ENCODE results near the gene CLCN1. TPM values are rescaled to one million over a fixed set of nuclear protein-coding genes. Genes with fewer than 3 reads are reported as not detected.

Gene CLCN1
- polyA plus RNA-seq, 2 of the 4 experiments (the other 2 are of a cell fraction): 0.08 TPM; not detected in 1

DNA sequence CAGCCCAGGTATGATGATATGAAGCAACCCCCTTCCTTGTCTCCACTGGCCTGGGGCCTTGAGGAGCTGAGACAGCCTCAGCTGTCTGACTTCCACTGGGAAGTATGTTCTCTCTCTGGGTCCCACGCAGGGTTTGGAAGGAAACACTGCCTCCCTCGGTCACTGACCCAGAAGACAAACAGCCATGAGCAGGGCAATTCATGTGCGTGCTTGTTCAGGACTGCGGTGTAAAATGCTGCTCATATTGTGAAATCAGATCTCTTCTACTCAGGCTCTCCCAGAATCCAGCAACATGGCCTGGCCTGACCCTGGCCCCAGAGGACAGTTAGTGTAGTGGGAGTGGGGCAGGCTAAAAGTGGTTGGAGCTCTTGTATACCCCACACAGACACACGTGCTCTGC, 2.8 kb downstream of the CLCN1 start (continued):
- TF ChIP-seq, protein P1, sequence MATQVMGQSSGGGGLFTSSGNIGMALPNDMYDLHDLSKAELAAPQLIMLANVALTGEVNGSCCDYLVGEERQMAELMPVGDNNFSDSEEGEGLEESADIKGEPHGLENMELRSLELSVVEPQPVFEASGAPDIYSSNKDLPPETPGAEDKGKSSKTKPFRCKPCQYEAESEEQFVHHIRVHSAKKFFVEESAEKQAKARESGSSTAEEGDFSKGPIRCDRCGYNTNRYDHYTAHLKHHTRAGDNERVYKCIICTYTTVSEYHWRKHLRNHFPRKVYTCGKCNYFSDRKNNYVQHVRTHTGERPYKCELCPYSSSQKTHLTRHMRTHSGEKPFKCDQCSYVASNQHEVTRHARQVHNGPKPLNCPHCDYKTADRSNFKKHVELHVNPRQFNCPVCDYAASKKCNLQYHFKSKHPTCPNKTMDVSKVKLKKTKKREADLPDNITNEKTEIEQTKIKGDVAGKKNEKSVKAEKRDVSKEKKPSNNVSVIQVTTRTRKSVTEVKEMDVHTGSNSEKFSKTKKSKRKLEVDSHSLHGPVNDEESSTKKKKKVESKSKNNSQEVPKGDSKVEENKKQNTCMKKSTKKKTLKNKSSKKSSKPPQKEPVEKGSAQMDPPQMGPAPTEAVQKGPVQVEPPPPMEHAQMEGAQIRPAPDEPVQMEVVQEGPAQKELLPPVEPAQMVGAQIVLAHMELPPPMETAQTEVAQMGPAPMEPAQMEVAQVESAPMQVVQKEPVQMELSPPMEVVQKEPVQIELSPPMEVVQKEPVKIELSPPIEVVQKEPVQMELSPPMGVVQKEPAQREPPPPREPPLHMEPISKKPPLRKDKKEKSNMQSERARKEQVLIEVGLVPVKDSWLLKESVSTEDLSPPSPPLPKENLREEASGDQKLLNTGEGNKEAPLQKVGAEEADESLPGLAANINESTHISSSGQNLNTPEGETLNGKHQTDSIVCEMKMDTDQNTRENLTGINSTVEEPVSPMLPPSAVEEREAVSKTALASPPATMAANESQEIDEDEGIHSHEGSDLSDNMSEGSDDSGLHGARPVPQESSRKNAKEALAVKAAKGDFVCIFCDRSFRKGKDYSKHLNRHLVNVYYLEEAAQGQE (IDR thresholded peaks at IDR 0.05): no peak
- TF ChIP-seq, protein P2, sequence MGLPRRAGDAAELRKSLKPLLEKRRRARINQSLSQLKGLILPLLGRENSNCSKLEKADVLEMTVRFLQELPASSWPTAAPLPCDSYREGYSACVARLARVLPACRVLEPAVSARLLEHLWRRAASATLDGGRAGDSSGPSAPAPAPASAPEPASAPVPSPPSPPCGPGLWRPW (IDR thresholded peaks at IDR 0.05): no peak

DNA sequence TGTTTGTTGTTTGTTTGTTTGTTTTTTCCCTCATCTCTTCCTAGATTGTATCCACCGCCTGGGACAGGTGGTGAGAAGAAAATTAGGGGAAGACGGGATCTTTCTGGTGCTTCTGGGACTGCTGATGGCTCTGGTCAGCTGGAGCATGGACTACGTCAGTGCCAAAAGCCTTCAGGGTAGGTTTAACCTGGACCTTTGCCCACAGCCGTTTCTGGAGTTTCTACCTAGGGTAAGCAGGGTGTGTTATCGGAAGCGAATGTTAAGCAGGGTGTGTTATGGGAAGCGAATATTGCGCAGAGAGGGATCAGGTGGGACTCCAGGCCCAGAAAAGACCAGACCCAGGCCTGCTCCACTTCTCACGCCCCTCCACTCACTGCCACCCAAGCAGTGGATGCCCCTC, 4.7 kb downstream of the CLCN1 start:
- DNase-seq (ENCODE audit: low read depth in 1 of 2, low spot score in 1 of 2) (no peak), FAIRE-seq (no peak), ATAC-seq (no peak)
- 63% methylated on average over 9 of the region's 9 CpGs for WGBS (ENCODE audit: missing lambda C conversion rate)
- Histone ChIP-seq H3K9me3 (no peaks in the 10 kb centered on the region), H3K4me3 (no peak overlapping the region), H3K4me2 (no peak overlapping the region), H3K4me1 (peaks cover 22% of the 10 kb centered on the region), H3K27ac (no peak overlapping the region)
- ChIA-PET CTCF (no interaction called here), POLR2A (no interaction called here)
- TF ChIP-seq, protein P3, sequence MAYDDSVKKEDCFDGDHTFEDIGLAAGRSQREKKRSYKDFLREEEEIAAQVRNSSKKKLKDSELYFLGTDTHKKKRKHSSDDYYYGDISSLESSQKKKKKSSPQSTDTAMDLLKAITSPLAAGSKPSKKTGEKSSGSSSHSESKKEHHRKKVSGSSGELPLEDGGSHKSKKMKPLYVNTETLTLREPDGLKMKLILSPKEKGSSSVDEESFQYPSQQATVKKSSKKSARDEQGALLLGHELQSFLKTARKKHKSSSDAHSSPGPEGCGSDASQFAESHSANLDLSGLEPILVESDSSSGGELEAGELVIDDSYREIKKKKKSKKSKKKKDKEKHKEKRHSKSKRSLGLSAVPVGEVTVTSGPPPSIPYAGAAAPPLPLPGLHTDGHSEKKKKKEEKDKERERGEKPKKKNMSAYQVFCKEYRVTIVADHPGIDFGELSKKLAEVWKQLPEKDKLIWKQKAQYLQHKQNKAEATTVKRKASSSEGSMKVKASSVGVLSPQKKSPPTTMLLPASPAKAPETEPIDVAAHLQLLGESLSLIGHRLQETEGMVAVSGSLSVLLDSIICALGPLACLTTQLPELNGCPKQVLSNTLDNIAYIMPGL (CRISPR knock-in tag; IDR thresholded peaks at IDR 0.05; ENCODE audit: borderline replicate concordance): no peak
- no peak for TF ChIP-seq ZSCAN20 (CRISPR knock-in tag; IDR thresholded peaks at IDR 0.05)
- TF ChIP-seq FOXS1 (CRISPR knock-in tag; IDR thresholded peaks at IDR 0.05): no peak
- no peak for TF ChIP-seq RARB (CRISPR knock-in tag; IDR thresholded peaks at IDR 0.05)
- TF ChIP-seq ESRRA (IDR thresholded peaks at IDR 0.05; ENCODE audit: borderline replicate concordance, low read length): no peak

DNA sequence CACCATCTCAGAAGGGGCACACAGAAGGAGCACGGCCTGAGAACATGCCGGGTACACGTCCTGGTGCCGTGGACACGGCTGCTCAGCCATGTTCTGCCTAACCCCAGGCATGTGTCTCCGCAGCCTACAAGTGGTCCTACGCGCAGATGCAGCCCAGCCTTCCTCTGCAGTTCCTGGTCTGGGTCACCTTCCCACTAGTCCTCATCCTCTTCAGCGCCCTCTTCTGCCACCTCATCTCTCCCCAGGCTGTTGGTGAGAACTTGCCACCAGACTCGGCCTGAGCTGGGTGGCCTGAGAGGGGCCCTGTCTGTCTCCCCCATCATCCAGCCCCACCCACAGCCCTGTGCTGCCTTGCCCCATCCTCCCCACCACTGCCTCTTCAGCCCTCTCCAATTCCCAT, 5.3 kb downstream of the CLCN1 start:
- no peak for DNase-seq (ENCODE audit: low read depth in 1 of 2, low spot score in 1 of 2)
- Histone ChIP-seq H3K4me1 (peaks cover 23% of the 10 kb centered on the region), H3K9me3 (no peaks in the 10 kb centered on the region), H3K27ac (no peak overlapping the region), H3K4me3 (no peak overlapping the region), H3K4me2 (no peak overlapping the region)
- POLR2A ChIA-PET: no interaction called here
- no peak for FAIRE-seq
- TF ChIP-seq CHD2 (IDR thresholded peaks at IDR 0.05; ENCODE audit: low read length, partially characterized antibody): no peak
- CTCF ChIA-PET: interaction anchor here (0.7 to 1.6 kb wide), 4 partner anchors 59 to 97 kb away, joined by 3 to 10 read pairs (median 4); no protein-coding TSS in a partner anchor
- 94% methylated on average over 10 of the region's 10 CpGs for WGBS (ENCODE audit: missing lambda C conversion rate)
- peak; percentile 15 to 31; a peak in 2 of 6 replicates for ATAC-seq

DNA sequence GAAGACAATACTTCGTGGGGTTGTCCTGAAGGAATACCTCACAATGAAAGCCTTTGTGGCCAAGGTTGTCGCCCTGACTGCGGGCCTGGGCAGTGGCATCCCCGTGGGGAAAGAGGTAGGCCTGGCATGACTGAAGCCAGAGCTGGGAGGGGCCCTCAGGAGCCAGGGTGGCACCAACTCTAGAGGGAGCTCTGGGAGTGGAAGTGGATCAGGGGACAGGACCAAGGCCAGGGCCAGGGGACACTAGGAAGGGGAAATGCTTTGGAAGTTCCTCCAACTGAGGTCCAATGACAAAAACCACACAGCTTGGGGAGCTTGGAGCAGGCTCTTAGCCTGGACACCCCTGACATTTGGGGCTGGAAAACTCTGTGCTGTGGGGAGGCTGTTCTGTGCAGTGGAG, 5.8 kb downstream of the CLCN1 start:
- no peak overlapping the region for H3K4me3 ChIP-seq
- H3K27ac ChIP-seq: no peak overlapping the region
- DNase-seq (ENCODE audit: low read depth in 1 of 2, low spot score in 1 of 2) (peak in 1 of 2 experiments; percentile 24), ATAC-seq (peak; percentile 78 to 87; a peak in 5 of 6 replicates), FAIRE-seq (no peak)
- TF ChIP-seq EP300 (IDR thresholded peaks at IDR 0.05) (no peak), RAD21 (conservative IDR thresholded peaks at IDR 0.05 in 1 of 2, IDR thresholded peaks at IDR 0.05 in 1 of 2) (peak; percentile 51 to 66; a peak in 4 of 5 replicates)
- TF ChIP-seq, protein P1 (IDR thresholded peaks at IDR 0.05): peak; percentile 79
- TF ChIP-seq, protein P4, sequence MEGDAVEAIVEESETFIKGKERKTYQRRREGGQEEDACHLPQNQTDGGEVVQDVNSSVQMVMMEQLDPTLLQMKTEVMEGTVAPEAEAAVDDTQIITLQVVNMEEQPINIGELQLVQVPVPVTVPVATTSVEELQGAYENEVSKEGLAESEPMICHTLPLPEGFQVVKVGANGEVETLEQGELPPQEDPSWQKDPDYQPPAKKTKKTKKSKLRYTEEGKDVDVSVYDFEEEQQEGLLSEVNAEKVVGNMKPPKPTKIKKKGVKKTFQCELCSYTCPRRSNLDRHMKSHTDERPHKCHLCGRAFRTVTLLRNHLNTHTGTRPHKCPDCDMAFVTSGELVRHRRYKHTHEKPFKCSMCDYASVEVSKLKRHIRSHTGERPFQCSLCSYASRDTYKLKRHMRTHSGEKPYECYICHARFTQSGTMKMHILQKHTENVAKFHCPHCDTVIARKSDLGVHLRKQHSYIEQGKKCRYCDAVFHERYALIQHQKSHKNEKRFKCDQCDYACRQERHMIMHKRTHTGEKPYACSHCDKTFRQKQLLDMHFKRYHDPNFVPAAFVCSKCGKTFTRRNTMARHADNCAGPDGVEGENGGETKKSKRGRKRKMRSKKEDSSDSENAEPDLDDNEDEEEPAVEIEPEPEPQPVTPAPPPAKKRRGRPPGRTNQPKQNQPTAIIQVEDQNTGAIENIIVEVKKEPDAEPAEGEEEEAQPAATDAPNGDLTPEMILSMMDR (IDR thresholded peaks at IDR 0.05): peak; percentile 32; the same call in 1 of the 3 replicates
- H3K4me1 ChIP-seq: peaks cover 20% of the 10 kb centered on the region
- POLR2A ChIA-PET: no interaction called here
- WGBS (ENCODE audit: missing lambda C conversion rate): 69% methylated on average over 4 of the region's 4 CpGs
- no peak overlapping the region for H3K4me2 ChIP-seq
- CTCF ChIA-PET: interaction anchor here (0.7 to 1.6 kb wide), 6 partner anchors 22 to 96 kb away, joined by 3 to 10 read pairs (median 4); no protein-coding TSS in a partner anchor
- no peaks in the 10 kb centered on the region for H3K9me3 ChIP-seq
